Stimulated activated CD4-positive, alpha-beta T cell treated with anti-CD3 and anti-CD28 coated beads, TNF-alpha, amount 100 ng/mL, for 4 hours (primary cell): ENCODE data around the gene SLC19A1.
"Not testable (repeated sequence)": the region's sequence is repeated elsewhere in the genome, so short reads cannot be mapped to it uniquely, and the experiment has no call there.

ENCODE experiments used
- DNase-seq, 3 experiments: peaks; one replicate each; pipeline ENCODE4 v3.0.0-alpha.2; 2020; ENCODE audit warnings: low read depth in 3 of 3

SLC19A1 gene

GRCh38 chr21:45533361-45533845, 8.8 kb downstream of the SLC19A1 start:
- DNase-seq: no peak

- no peak for DNase-seq
Measured at GRCh38 chr21:45532826-45533360, 9.3 kb downstream of the SLC19A1 start.

GRCh38 chr21:45531393-45532215, 10.6 kb downstream of the SLC19A1 start:
- no peak for DNase-seq

DNA sequence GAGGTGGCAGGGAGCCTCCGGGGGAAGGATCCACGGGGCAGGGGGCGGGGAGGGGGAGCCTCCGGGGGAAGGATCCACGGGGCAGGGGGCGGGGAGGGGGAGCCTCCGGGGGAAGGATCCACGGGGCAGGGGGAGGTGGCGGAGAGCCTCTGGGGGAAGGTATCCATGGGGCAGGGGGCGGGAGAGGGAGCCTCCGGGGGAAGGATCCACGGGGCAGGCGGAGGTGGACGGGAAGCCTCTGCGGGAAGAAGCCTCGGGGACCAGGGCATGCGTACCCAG, 11.2 kb downstream of the SLC19A1 start:
- DNase-seq: not testable (repeated sequence)

DNA sequence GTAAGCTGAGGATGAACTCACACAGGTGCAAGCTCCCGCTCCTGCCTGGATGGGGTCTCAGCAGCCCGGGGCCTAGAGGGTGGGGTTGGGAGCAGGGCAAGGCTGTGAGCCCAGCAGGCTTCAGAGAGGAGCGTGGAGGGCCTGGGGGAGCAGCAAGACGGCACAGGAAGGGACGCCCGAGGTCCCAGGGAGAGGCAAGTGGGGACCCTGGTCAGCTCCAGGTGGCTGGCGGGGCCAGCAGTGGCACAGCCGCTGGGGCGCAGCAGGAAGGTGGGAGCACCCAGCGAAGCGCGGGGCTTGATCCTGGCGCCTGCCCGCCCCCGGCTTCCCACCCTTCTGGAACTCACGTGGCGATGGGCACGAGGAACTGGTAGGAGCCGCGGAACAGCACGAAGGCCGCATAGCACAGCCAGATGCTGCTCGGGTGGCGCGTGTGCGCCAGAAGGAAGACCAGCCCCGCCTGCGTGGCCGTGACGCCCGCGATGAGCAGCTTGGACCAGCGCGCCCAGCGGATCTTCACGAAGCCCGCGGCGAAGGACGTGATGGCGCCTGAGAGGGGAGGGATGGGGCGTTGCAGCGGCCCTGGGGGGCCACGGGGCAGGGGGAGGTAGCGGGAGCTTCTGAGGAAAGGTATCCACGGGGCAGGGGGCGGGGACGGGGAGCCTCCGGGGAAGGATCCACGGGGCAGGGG, 11.7 kb downstream of the SLC19A1 start:
- no peak for DNase-seq

GRCh38 chr21:45529785-45530422, 12.3 kb downstream of the SLC19A1 start:
- DNase-seq: no peak

DNA sequence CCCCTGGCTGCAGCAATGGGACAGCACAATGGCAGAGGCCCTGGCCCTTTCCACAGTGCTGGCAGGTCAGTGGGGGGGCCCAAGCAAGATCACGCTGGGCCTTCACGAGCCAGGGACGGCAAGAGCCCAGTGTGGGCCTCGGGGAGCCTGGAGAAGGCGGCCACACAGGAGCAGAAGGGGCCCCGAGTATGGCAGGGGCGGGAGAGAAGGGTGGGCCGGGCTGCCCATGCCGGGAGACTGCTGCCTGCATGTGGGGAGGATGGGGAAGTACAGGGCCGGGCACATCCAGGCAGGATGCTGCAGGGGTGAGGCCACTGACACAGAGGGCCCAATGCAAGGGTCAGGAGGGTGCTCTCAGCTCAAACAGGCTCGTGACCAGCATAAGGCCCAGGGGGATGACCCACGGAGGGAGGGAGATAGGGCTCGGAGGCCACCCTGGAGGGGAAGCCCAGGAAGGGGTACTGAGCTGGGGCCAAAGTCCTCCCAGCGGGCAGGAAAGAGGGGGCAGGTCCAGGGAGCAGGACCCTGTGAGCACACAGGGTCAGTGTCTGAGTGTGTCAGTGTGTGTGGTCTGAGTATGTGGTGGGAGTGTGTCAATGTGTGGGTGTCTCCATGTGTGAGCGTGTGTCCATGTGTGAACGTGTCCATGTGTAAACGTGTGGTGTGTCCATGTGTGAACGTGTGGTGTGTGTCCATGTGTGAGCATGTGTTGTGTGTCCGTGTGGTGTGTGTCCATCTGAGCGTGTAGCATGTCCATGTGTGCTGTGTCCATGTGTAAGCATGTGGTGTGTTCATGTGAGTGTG, 13.1 kb downstream of the SLC19A1 start:
- DNase-seq: no peak

DNA sequence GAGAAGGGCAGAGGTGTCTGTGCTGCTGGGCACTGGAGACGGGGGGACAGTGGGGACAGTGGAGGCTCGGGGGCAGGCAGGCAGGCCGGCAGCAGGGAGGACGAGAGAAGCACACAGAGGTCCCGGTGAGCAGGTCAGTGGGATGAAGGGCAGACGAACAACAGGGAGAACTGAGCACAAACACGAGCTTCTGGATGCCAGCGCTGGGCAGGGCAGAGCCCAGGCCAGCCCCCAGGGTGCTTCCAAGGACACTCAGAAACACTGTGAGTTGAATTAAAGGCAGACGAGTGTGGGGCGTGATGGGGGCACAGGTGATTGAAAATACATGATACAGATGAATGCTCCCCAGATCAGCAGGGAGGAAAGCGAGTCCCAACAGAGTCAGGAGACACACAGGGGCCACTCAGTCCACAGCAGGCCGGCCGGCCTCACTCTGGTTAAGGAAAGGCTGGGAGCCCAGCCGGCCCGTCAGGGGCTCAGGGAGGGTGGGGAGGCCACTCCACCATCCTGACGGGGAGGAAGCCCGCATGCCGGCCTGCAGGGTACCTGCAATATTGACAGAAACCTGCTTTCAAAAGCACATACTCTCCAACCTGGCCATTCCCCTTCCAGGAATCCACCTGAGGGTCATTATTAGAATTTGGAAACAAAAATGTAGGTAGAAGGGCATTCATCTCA, 14.1 kb downstream of the SLC19A1 start:
- no peak for DNase-seq

- DNase-seq: not testable (repeated sequence)
Measured at GRCh38 chr21:45527151-45527999, 14.9 kb downstream of the SLC19A1 start.

- DNase-seq: no peak
Measured at GRCh38 chr21:45525910-45526306, 16.3 kb downstream of the SLC19A1 start.

GRCh38 chr21:45525153-45525909, 16.9 kb downstream of the SLC19A1 start:
- no peak for DNase-seq

DNA sequence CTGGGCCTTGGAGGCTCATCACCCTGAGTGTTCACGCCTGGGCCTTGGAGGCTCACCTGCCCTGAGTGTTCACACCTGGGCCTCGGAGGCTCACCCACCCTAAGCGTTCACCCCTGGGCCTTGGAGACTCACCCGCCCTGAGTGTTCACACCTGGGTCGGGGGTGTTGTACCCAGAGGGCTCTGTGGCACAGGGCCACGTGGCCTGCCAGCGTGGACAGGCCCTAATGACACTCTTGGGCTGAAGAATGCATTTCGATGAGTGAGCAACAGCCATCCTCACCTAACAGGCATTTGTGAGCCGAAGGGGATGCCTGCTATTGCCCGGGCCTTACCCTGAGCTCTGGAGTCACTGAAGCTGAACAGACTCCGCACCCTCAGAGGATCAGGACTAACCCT, 17.5 kb downstream of the SLC19A1 start:
- no peak for DNase-seq

DNA sequence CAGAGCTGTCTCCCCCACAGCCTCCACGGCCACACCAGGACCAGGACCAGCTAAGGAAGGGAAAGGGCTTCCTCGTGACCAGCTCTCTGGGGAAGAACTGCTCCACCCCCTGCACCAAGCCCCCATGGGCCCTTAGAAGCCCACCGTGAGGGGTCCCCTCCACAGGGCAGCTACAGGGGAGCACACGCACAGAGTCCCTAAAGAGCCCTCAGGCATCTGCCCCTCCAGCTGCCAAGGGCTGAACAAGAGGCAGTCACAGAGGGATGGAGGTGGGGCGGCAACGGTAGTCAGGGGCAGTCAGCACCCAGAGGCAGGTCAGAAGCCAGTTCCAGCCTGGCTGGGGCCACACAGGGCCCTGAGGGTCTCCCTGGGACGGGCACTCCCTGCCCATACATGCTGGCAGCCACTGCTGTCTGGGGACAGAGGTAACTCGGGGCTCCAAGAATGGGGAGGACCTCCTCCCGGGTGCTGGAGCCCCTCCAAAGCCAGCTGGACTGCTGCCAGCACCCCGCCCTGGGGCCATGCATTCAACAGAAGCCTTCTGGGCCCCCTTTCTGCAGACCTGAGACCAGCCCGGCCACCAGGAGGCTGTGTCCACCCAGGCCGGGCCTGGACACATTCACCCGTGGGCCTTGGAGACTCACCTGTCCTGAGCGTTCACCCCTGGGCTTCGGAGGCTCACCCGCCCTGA, 18.7 kb downstream of the SLC19A1 start:
- no peak for DNase-seq

DNA sequence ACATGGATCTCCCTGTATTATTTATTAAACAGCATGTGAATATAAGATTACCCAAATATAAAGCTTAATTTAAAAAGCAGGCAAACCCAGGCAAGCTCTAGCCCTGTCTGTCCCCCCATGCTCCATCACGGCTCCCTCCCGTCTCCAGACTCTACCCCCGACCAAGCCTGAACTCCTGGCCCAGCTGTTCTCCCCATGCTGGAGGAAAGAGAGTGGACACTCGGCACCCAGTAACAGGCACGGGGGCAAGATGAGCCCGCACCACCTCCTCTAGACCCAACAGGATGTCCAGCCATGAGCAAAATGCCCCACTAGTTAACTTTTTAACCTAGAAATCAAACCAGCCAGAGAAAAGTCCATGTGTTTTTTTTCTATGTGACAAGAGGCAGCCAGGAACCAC, 19.3 kb downstream of the SLC19A1 start:
- no peak for DNase-seq

GRCh38 chr21:45522381-45522780, 19.9 kb downstream of the SLC19A1 start:
- no peak for DNase-seq

DNA sequence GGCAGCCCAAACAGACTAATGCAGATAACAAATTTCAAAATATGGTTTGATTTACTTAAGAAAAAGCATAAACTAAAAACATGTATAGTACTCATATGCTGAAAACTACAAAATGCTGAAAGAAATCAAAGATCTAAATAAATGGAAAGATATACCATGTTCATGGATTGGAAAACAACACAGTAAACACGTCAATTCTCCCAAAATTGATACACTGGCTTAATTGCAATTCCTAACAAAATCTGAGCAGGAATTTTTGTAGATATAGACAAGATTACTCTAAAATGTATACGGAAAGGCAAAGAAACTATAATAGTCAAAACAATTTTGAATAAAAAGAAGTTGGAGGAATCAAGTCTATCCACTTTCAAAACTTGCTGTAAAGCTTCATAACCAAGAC, 21.0 kb downstream of the SLC19A1 start:
- no peak for DNase-seq

- no peak for DNase-seq
Measured at GRCh38 chr21:45519182-45519581, 23.1 kb downstream of the SLC19A1 start.

DNA sequence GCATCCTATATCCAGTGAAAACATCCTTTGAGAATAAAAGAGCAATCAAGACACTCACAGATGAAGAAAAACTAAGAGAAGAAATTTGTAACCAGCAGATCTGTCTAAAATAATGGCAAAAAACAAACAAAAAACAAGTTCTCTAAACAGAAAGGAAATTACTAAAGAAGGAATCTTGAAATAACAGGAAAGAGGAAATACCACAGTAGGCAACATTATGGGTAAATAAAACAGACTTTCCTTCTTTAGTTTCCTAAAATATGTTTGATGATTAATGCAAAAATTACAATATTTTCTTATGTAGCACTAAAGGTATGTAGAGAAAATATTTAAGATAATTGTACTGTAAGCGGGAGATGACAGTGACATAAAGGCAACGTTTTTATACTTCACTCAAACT, 23.5 kb downstream of the SLC19A1 start:
- no peak for DNase-seq
